ENCODE results near the gene PRMT7. TPM values are rescaled to one million over a fixed set of nuclear protein-coding genes. Genes with fewer than 3 reads are reported as not detected.
A peak's percentile ranks its signal among the peaks of the same experiment; 100 is the strongest.

PRMT7 gene
- total RNA-seq, 6 donors from 2014 or later, result 26.9 to 166 (median 38.8) TPM

GRCh38 chr16:68289202-68289601 is 21.6 kb upstream of the PRMT7 start:
- whole genome bisulfite sequencing, 2 donors, result 84 to 100% methylated on average over 2 of the region's 2 CpGs
- Histone ChIP-seq H3K27ac (peak overlapping the region; percentile 44 to 76 (median 66)), H3K27me3 (no peaks in the 10 kb centered on the region), H3K9me3 (no peaks in the 10 kb centered on the region), H3K4me1 (peaks cover 30 to 61% (median 51%) of the 10 kb centered on the region in 4 donors), H3K36me3 (peaks cover 0 to 45% (median 25%) of the 10 kb centered on the region in 4 donors), H3K4me3 (no peak overlapping the region)
- no peak for TF ChIP-seq POLR2AphosphoS5 (IDR thresholded peaks at IDR 0.05)
- TF ChIP-seq POLR2A (IDR thresholded peaks at IDR 0.05), result no peak
- no peak for TF ChIP-seq CTCF (IDR thresholded peaks at IDR 0.05)
- no peak for TF ChIP-seq EP300 (IDR thresholded peaks at IDR 0.05)
- ATAC-seq (ENCODE audit: low FRiP score in 2 of 2) (no peak), DNase-seq (no peak)

- DNase-seq, result no peak
- Histone ChIP-seq H3K9me3 (no peaks in the 10 kb centered on the region), H3K4me3 (no peak overlapping the region), H3K36me3 (peaks cover 0 to 51% (median 27%) of the 10 kb centered on the region in 4 donors), H3K27ac (peak overlapping the region; percentile 44 to 76 (median 66)), H3K27me3 (no peaks in the 10 kb centered on the region), H3K4me1 (peaks cover 26 to 55% (median 46%) of the 10 kb centered on the region in 4 donors)
- TF ChIP-seq EP300 (IDR thresholded peaks at IDR 0.05) (no peak), POLR2A (IDR thresholded peaks at IDR 0.05) (no peak), CTCF (IDR thresholded peaks at IDR 0.05) (no peak), POLR2AphosphoS5 (IDR thresholded peaks at IDR 0.05) (no peak)
- no peak for ATAC-seq (ENCODE audit: low FRiP score in 2 of 2)
- WGBS, 2 donors, result 41% methylated on average over 3 to 4 of the region's 4 CpGs
These were observed 21.0 kb upstream of the PRMT7 start for GRCh38 chr16:68289621-68290329.

- TF ChIP-seq POLR2AphosphoS5 (IDR thresholded peaks at IDR 0.05) (no peak), POLR2A (IDR thresholded peaks at IDR 0.05) (no peak), CTCF (IDR thresholded peaks at IDR 0.05) (no peak), EP300 (IDR thresholded peaks at IDR 0.05) (no peak)
- no peak for ATAC-seq (ENCODE audit: low FRiP score in 2 of 2)
- 62 to 77% methylated on average over 6 of the region's 6 CpGs for WGBS, 2 donors
- no peak for DNase-seq
- peaks cover 0 to 58% (median 33%) of the 10 kb centered on the region in 4 donors for H3K36me3 ChIP-seq
- H3K27ac ChIP-seq, result peak overlapping the region; percentile 44 to 76 (median 58)
- peaks cover 21 to 48% (median 40%) of the 10 kb centered on the region in 4 donors for H3K4me1 ChIP-seq
- H3K4me3 ChIP-seq, result no peak overlapping the region
- H3K9me3 ChIP-seq, result no peaks in the 10 kb centered on the region
- H3K27me3 ChIP-seq, result no peaks in the 10 kb centered on the region
These were observed 20.4 kb upstream of the PRMT7 start for GRCh38 chr16:68290450-68290849.

DNA sequence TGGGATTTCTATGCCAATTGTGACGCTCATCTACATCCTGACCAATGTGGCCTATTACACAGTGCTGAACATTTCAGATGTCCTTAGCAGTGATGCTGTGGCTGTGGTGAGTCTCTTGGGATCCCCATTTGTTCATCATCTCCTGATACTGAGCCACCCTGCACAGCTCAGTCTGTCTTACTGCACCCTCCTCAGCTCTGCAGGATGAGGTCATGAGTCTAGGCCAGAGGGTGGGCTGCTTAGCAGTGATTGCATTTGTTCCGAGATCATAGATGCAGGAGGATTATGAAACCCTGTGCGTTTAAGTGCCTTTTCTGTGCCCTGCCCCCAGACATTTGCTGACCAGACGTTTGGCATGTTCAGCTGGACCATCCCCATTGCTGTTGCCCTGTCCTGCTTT is 19.6 kb upstream of the PRMT7 start:
- no peak for DNase-seq
- H3K27ac ChIP-seq, result peak overlapping the region in 1 of 4 donors; percentile 67
- WGBS, 2 donors, result 79 to 83% methylated on average over 4 of the region's 4 CpGs

More for the DNA sequence above, 19.6 kb upstream of the PRMT7 start:
- H3K4me3 ChIP-seq, result no peak overlapping the region
- H3K9me3 ChIP-seq, result no peaks in the 10 kb centered on the region
- H3K4me1 ChIP-seq, result peaks cover 17 to 41% (median 32%) of the 10 kb centered on the region in 4 donors
- TF ChIP-seq EP300 (IDR thresholded peaks at IDR 0.05), result no peak
- TF ChIP-seq POLR2AphosphoS5 (IDR thresholded peaks at IDR 0.05), result no peak
- no peak for TF ChIP-seq POLR2A (IDR thresholded peaks at IDR 0.05)
- TF ChIP-seq CTCF (IDR thresholded peaks at IDR 0.05), result no peak
- peaks cover 0 to 66% (median 41%) of the 10 kb centered on the region in 4 donors for H3K36me3 ChIP-seq
- H3K27me3 ChIP-seq, result no peaks in the 10 kb centered on the region
- no peak for ATAC-seq (ENCODE audit: low FRiP score in 2 of 2)

Measured in upper lobe of left lung (tissue), 6 donors.